Measurements from ENCODE around the gene THAP5.

THAP5 gene

DNA sequence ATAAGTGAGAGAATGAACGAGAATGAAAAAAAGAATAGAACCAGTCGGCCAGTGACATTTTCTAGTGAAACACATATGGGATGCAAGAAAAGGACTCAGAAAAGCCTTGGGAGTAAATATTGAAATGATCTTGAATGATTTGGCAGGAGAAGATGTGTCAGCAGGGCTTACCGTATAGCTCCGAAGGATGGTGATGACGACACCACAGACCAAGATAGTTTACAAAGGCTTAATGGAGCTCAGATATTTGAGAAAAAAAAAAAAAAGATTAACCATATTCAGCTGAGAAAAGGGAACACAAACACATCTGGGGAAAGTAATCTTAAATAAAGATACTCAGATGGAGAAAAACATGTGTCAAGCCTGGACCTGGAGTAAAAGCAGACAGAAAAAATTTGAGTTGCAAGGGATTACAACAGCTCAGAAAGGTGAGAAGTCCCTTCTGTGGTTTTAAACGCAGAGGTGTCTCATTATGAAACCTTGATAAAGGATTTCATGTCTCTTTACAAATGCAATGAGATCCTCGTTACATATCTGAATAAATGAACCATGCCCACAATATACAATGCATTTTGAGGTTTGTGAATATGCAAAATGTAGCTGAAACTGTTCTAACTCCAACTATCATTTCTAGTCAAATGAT lies 36.2 kb upstream of the THAP5 start:
- TF ChIP-seq CTCF (IDR thresholded peaks at IDR 0.05), result no peak

- TF ChIP-seq CTCF (IDR thresholded peaks at IDR 0.05), result no peak
Observed at GRCh38 chr7:108604307-108605077, 35.0 kb upstream of the THAP5 start.

DNA sequence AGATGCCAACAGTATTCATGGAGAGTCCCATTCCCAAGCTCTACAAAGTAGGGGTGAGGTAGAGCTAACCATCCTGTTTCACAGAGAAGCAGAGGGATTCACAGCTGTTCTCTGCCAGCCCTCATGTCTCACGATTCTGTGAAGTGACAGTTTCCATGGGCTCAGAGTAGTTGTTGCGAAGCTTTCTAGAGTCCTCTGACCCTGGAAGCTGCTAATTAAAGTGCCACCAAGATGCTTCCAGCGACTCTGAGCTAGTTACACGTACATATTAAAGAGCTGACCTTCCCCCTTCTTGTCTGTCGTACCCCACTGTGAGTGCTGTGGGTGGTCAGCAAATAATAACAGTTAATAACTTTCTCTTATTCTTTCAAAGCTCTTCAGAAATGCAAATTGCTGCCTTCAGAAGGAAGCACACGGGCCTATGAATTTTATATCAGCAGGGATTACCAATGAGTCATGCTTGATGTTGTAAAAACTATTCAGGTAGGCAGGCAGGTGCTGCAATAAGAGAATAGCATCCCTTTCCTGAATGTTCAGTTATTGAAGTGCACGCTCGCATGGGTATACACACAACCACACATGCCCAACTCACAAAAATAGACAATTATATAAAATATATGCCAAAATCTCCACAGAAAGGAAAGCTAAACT lies 34.3 kb upstream of the THAP5 start:
- no peak for TF ChIP-seq CTCF (IDR thresholded peaks at IDR 0.05)

DNA sequence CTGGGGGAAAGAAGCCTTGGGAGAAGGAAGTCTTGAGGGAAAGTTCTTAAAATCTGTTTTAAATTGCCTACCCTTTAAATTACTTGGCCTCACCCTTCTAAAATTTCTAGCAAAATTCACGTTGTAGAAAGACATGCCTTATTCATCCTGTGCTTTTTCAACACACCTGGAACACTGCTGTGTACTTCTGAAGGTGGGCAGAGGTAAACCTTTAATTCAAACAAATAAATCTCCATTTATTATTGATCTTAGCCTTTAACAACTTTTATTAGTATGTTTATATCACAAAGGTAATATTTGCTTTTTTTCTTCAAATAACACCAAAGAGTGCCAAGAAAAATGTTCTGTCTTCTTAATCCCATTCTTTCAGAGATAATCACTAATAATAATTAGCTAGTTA lies 30.9 kb upstream of the THAP5 start:
- no peak for TF ChIP-seq CTCF (IDR thresholded peaks at IDR 0.05)

- TF ChIP-seq CTCF (IDR thresholded peaks at IDR 0.05), result no peak
Observed at GRCh38 chr7:108598914-108599580, 29.5 kb upstream of the THAP5 start.

- TF ChIP-seq CTCF (IDR thresholded peaks at IDR 0.05), result no peak
Observed at GRCh38 chr7:108598153-108598552, 28.6 kb upstream of the THAP5 start.

GRCh38 chr7:108596560-108596959 lies 27.1 kb upstream of the THAP5 start:
- no peak for TF ChIP-seq CTCF (IDR thresholded peaks at IDR 0.05)

Data from LNCAP (cell line).